Measurements from ENCODE around the gene KDM4C. TPM values are rescaled to one million over a fixed set of nuclear protein-coding genes. Genes with fewer than 3 reads are reported as not detected.

KDM4C gene
- total RNA-seq, 1 donor from 2014 or later = 46.0 TPM

GRCh38 chr9:6904371-6904770 is 146.6 kb downstream of the KDM4C start:
- DNase-seq (ENCODE audit: low spot score) = no peak

GRCh38 chr9:6905850-6906375 is 148.1 kb downstream of the KDM4C start:
- no peak for DNase-seq (ENCODE audit: low spot score)

- peak; percentile 55 for DNase-seq (ENCODE audit: low spot score)
Measured at GRCh38 chr9:6907772-6908381, 150.1 kb downstream of the KDM4C start.

GRCh38 chr9:6909181-6909580 is 151.4 kb downstream of the KDM4C start:
- DNase-seq (ENCODE audit: low spot score) = no peak

GRCh38 chr9:6910032-6910431 is 152.3 kb downstream of the KDM4C start:
- no peak for DNase-seq (ENCODE audit: low spot score)

- DNase-seq (ENCODE audit: low spot score) = no peak
Measured at GRCh38 chr9:6910497-6910896, 152.7 kb downstream of the KDM4C start.

- no peak for DNase-seq (ENCODE audit: low spot score)
Measured at GRCh38 chr9:6911901-6912638, 154.3 kb downstream of the KDM4C start.

- no peak for DNase-seq (ENCODE audit: low spot score)
Measured at GRCh38 chr9:6915635-6916034, 157.9 kb downstream of the KDM4C start.

GRCh38 chr9:6917162-6917561 is 159.4 kb downstream of the KDM4C start:
- no peak for DNase-seq (ENCODE audit: low spot score)

GRCh38 chr9:6920041-6920440 is 162.3 kb downstream of the KDM4C start:
- no peak for DNase-seq (ENCODE audit: low spot score)

GRCh38 chr9:6921315-6921714 is 163.5 kb downstream of the KDM4C start:
- DNase-seq (ENCODE audit: low spot score) = no peak

GRCh38 chr9:6922124-6922676 is 164.4 kb downstream of the KDM4C start:
- no peak for DNase-seq (ENCODE audit: low spot score)

GRCh38 chr9:6922680-6923079 is 164.9 kb downstream of the KDM4C start:
- DNase-seq (ENCODE audit: low spot score) = no peak

GRCh38 chr9:6923086-6923485 is 165.3 kb downstream of the KDM4C start:
- no peak for DNase-seq (ENCODE audit: low spot score)

GRCh38 chr9:6924149-6924548 is 166.4 kb downstream of the KDM4C start:
- DNase-seq (ENCODE audit: low spot score) = no peak

GRCh38 chr9:6924988-6925563 is 167.3 kb downstream of the KDM4C start:
- DNase-seq (ENCODE audit: low spot score) = no peak

GRCh38 chr9:6925836-6926235 is 168.1 kb downstream of the KDM4C start:
- DNase-seq (ENCODE audit: low spot score) = peak; percentile 61

- no peak for DNase-seq (ENCODE audit: low spot score)
Measured at GRCh38 chr9:6926436-6926835, 168.7 kb downstream of the KDM4C start.

GRCh38 chr9:6927838-6928237 is 170.1 kb downstream of the KDM4C start:
- DNase-seq (ENCODE audit: low spot score) = no peak

GRCh38 chr9:6928863-6929262 is 171.1 kb downstream of the KDM4C start:
- DNase-seq (ENCODE audit: low spot score) = no peak

GRCh38 chr9:6929441-6930215 is 171.9 kb downstream of the KDM4C start:
- DNase-seq (ENCODE audit: low spot score) = no peak

- no peak for DNase-seq (ENCODE audit: low spot score)
Measured at GRCh38 chr9:6930827-6931226, 173.1 kb downstream of the KDM4C start.

Measured in umbilical cord (tissue), 2 donors.